ENCODE data around the gene DNAJC21.

Gene DNAJC21

DNA sequence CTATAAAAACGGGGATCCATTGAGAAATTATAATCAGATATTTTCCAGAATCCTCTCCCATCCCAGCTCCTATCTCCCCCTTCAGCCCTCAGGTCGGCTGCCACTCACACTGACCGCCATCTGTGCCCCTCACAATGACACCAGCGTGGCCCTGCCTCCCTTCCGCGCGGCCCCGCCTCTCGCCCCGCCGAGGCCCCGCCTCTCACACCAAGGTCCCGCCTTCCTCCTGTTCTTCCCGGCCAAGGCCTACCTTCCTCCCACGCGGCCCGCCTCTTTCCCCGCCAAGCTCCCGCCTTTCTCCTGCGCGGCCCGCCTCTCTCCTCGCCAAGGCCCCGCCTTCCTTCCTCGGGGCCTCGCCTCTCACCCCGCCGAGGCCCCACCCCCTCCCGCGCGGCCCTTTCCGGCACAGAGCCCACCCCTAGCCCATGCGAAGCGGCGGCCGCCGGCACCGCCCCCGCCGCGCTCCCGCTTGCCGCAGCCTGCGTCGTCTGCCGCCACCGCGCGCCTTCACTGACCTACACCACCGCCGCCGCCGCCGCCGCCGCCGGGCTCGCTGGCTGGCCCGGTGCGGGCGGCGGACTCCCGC lies at the start of gene DNAJC21:
Gene DNAJC21, plus strand, starts transcription at position 426 of the 586 bp plus-strand sequence. CDS start 261 bp downstream, outside the sequence.
- Mint-ChIP-seq H3K27me3 (no peaks in the 10 kb centered on the region), H3K4me1 (peaks cover 36% of the 10 kb centered on the region), H3K4me3 (peak within 1 kb of the TSS; percentile 98), H3K27ac (peak within 1 kb of the TSS; percentile 98), H3K9me3 (no peaks in the 10 kb centered on the region), H3K36me3 (peaks cover 18% of the 10 kb centered on the region)

DNA sequence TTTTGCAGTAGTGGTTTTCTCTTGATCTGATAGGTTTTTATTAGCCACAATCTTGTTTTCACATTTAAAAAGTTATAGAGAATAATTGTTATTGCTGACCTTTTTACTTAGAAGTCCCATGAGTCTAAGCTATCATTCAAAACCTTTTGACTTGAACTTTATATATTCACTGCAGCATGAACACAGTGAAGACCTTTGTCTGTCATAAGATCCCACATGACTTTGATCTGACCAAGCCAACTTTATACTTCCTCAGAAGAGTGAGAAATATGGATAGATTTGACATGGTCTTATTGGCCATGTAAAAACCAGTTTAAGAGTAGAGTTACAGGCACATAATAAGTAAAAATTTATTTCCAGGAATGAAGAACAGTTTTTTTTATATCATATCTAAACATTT lies 48.1 kb upstream of the DNAJC21 start:
- Mint-ChIP-seq H3K27me3 (no peaks in the 10 kb centered on the region), H3K9me3 (no peaks in the 10 kb centered on the region), H3K27ac (no peak overlapping the region), H3K4me1 (no peaks in the 10 kb centered on the region), H3K4me3 (no peak overlapping the region), H3K36me3 (no peaks in the 10 kb centered on the region)

- Mint-ChIP-seq H3K4me1 (no peaks in the 10 kb centered on the region), H3K27ac (no peak overlapping the region), H3K27me3 (no peaks in the 10 kb centered on the region), H3K4me3 (no peak overlapping the region), H3K36me3 (no peaks in the 10 kb centered on the region), H3K9me3 (no peaks in the 10 kb centered on the region)
Measured at GRCh38 chr5:34886392-34887119, 42.8 kb upstream of the DNAJC21 start.

GRCh38 chr5:34889394-34889793 lies 40.0 kb upstream of the DNAJC21 start:
- Mint-ChIP-seq H3K27ac (no peak overlapping the region), H3K9me3 (no peaks in the 10 kb centered on the region), H3K27me3 (no peaks in the 10 kb centered on the region), H3K4me1 (no peaks in the 10 kb centered on the region), H3K36me3 (no peaks in the 10 kb centered on the region), H3K4me3 (no peak overlapping the region)

DNA sequence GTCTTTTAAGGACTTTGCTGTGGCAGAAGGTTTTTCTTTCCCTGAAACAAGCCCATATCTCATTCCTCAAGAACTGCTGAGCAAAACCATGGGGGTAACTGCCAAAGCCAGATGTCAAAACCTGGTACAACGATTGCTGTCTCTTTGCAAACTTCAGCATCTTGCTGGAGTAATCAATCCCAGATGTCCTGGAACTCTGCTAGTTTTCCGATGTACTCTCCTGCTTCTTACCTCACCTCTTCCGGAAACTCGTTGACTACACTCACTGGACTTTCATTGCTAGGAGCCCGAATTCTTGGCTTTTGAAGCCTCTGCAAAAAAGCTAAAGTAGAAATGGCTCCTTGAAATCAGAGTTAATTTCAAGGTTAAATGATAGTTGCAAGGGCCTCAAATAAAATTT lies 37.4 kb upstream of the DNAJC21 start:
- H3K36me3 Mint-ChIP-seq: no peaks in the 10 kb centered on the region
- no peak overlapping the region for H3K4me3 Mint-ChIP-seq
- no peaks in the 10 kb centered on the region for H3K9me3 Mint-ChIP-seq
- no peaks in the 10 kb centered on the region for H3K27me3 Mint-ChIP-seq
- no peaks in the 10 kb centered on the region for H3K4me1 Mint-ChIP-seq
- H3K27ac Mint-ChIP-seq: no peak overlapping the region

- Mint-ChIP-seq H3K27me3 (no peaks in the 10 kb centered on the region), H3K36me3 (no peaks in the 10 kb centered on the region), H3K4me3 (no peak overlapping the region), H3K4me1 (no peaks in the 10 kb centered on the region), H3K9me3 (no peaks in the 10 kb centered on the region), H3K27ac (no peak overlapping the region)
Measured at GRCh38 chr5:34892414-34892813, 36.9 kb upstream of the DNAJC21 start.

DNA sequence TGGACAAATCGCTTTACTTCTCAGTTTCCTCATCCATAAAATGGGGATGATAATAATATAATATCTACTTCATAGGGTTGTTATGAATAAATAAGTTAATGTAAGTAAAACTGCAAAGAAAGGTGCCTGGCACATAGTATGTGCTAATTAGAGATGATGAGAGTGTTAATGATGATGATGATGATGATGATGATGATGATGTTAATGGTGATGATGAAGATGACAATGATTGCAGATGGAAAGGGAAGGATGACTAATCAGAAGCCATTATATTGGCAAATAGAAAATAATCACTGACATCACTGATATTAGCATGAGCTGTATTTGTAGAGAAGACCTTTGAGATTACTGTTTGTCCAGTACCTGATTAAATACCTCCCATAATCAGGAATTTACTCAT lies 34.6 kb upstream of the DNAJC21 start:
- Mint-ChIP-seq H3K36me3 (no peaks in the 10 kb centered on the region), H3K4me1 (no peaks in the 10 kb centered on the region), H3K9me3 (no peaks in the 10 kb centered on the region), H3K4me3 (no peak overlapping the region), H3K27me3 (no peaks in the 10 kb centered on the region), H3K27ac (no peak overlapping the region)

GRCh38 chr5:34895641-34896419 lies 33.5 kb upstream of the DNAJC21 start:
- Mint-ChIP-seq H3K4me3 (no peak overlapping the region), H3K4me1 (no peaks in the 10 kb centered on the region), H3K27ac (no peak overlapping the region), H3K36me3 (no peaks in the 10 kb centered on the region), H3K27me3 (no peaks in the 10 kb centered on the region), H3K9me3 (no peaks in the 10 kb centered on the region)

DNA sequence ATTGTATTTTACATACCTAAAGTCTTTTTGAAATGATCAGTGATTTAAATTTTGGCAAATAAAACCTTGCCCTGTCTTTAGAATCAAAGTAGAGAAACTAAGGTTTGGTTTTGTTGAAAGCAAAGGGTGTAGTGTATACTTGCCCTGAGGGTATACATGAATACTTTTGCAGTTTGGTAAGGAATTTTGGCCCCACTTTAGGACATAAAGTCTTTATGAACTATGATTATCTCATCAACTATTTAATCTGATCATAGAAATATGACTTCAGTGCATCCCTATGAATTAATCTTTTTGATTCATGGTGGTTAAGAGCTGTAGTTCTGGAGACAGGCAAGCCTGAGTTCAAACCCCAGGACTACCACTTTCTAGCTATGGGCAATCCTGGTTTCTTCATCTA lies 31.7 kb upstream of the DNAJC21 start:
- Mint-ChIP-seq H3K36me3 (no peaks in the 10 kb centered on the region), H3K9me3 (no peaks in the 10 kb centered on the region), H3K4me3 (no peak overlapping the region), H3K4me1 (no peaks in the 10 kb centered on the region), H3K27ac (no peak overlapping the region), H3K27me3 (no peaks in the 10 kb centered on the region)

- Mint-ChIP-seq H3K27me3 (no peaks in the 10 kb centered on the region), H3K4me1 (no peaks in the 10 kb centered on the region), H3K36me3 (no peaks in the 10 kb centered on the region)
Measured at GRCh38 chr5:34898258-34898895, 31.0 kb upstream of the DNAJC21 start.

GRCh38 chr5:34899066-34899465 lies 30.3 kb upstream of the DNAJC21 start:
- Mint-ChIP-seq H3K4me1 (no peaks in the 10 kb centered on the region), H3K9me3 (no peaks in the 10 kb centered on the region), H3K4me3 (no peak overlapping the region), H3K27ac (no peak overlapping the region), H3K27me3 (no peaks in the 10 kb centered on the region), H3K36me3 (no peaks in the 10 kb centered on the region)

More at GRCh38 chr5:34898258-34898895, 31.0 kb upstream of the DNAJC21 start:
- H3K4me3 Mint-ChIP-seq: no peak overlapping the region
- H3K9me3 Mint-ChIP-seq: no peaks in the 10 kb centered on the region
- no peak overlapping the region for H3K27ac Mint-ChIP-seq

DNA sequence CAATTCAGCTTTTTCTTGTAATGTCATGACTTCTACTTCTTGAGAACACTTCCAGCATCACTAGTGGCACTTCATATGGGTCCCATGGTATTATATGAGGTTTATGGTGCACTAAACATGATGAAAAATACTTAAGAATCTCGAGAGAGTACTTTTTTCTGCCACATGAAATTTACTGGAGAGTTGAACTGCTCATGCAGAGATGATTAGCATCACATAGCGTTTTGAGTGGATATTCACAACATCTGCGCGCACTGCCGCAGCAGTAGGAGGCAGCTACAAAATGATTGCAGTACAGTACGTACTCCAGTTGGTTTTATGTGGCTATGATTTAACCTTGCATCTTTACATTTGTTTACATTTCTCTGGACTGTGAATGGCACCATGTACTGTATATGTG lies 28.7 kb upstream of the DNAJC21 start:
- Mint-ChIP-seq H3K9me3 (no peaks in the 10 kb centered on the region), H3K4me3 (no peak overlapping the region), H3K36me3 (peaks cover 3% of the 10 kb centered on the region), H3K27me3 (no peaks in the 10 kb centered on the region), H3K4me1 (no peaks in the 10 kb centered on the region), H3K27ac (no peak overlapping the region)

- Mint-ChIP-seq H3K4me1 (no peaks in the 10 kb centered on the region), H3K36me3 (peaks cover 3% of the 10 kb centered on the region), H3K4me3 (no peak overlapping the region), H3K27me3 (no peaks in the 10 kb centered on the region), H3K27ac (no peak overlapping the region), H3K9me3 (no peaks in the 10 kb centered on the region)
Measured at GRCh38 chr5:34903260-34903659, 26.1 kb upstream of the DNAJC21 start.

- Mint-ChIP-seq H3K36me3 (peaks cover 5% of the 10 kb centered on the region), H3K4me3 (no peak overlapping the region), H3K27me3 (no peaks in the 10 kb centered on the region), H3K9me3 (no peaks in the 10 kb centered on the region), H3K27ac (no peak overlapping the region), H3K4me1 (no peaks in the 10 kb centered on the region)
Measured at GRCh38 chr5:34905564-34905963, 23.8 kb upstream of the DNAJC21 start.

GRCh38 chr5:34913072-34913471 lies 16.3 kb upstream of the DNAJC21 start:
- Mint-ChIP-seq H3K4me1 (peaks cover 29% of the 10 kb centered on the region), H3K27ac (no peak overlapping the region), H3K9me3 (no peaks in the 10 kb centered on the region), H3K27me3 (no peaks in the 10 kb centered on the region), H3K4me3 (no peak overlapping the region), H3K36me3 (peaks cover 27% of the 10 kb centered on the region)
